Keratinocyte (primary cell): ENCODE data around the gene SETD1B. TPM values are rescaled to one million over a fixed set of nuclear protein-coding genes. Genes with fewer than 3 reads are reported as not detected.

Experiments used
- DNase-seq: peaks from one replicate; pipeline ENCODE4 v3.0.0-alpha.2; 2011; ENCODE audit warnings: low read depth, missing footprints, low spot score
- FAIRE-seq: peaks from 2 replicates; lab custom pipeline; 2011; peaks lifted over from hg19 to GRCh38; lab: Jason Lieb, UNC
- H2AFZ ChIP-seq: 2 replicates; pipeline ENCODE4 v1.6.0; 2012; ENCODE audit warnings: low read length, control low read depth, inconsistent platforms; ENCODE audit not compliant: control insufficient read depth
- H3K27ac ChIP-seq: 2 replicates; pipeline ENCODE4 v1.5.1; 2011; ENCODE audit warnings: low read length; ENCODE audit not compliant: control insufficient read depth, insufficient read depth
- H3K27me3 ChIP-seq: 3 replicates; pipeline ENCODE4 v1.6.0; 2011; ENCODE audit warnings: low read length; ENCODE audit not compliant: control insufficient read depth, insufficient read depth; ENCODE audit errors: extremely low read depth
- H3K36me3 ChIP-seq, 2 experiments: 2 replicates in 1 of 2; 3 replicates in 1 of 2; pipeline ENCODE4 v1.5.1; 2011; ENCODE audit warnings: low read length in 2 of 2, mild to moderate bottlenecking in 1 of 2; ENCODE audit not compliant: control insufficient read depth in 2 of 2, insufficient read depth in 2 of 2; ENCODE audit errors: extremely low read depth in 1 of 2
- H3K4me1 ChIP-seq: 3 replicates; pipeline ENCODE4 v1.5.1; 2011; ENCODE audit warnings: low read length; ENCODE audit not compliant: control insufficient read depth, insufficient read depth; ENCODE audit errors: extremely low read depth
- H3K4me2 ChIP-seq: 3 replicates; pipeline ENCODE4 v1.6.0; 2011; ENCODE audit warnings: low read depth, low read length; ENCODE audit not compliant: control insufficient read depth, insufficient read depth; ENCODE audit errors: extremely low read depth
- H3K4me3 ChIP-seq, 3 experiments: fragments of 200-600 bp in 1 of 3; sonication (generic) in 1 of 3; 2 replicates in 2 of 3; 3 replicates in 1 of 3; pipeline ENCODE4 v1.5.1; 2011 to 2016; ENCODE audit warnings: low read length in 3 of 3, mild to moderate bottlenecking in 3 of 3, control low read depth in 2 of 3, inconsistent platforms in 1 of 3, low read depth in 1 of 3, mixed read lengths in 1 of 3, mixed run types in 1 of 3, moderate library complexity in 1 of 3; ENCODE audit not compliant: control insufficient read depth in 2 of 3, insufficient read depth in 2 of 3; ENCODE audit errors: extremely low read depth in 1 of 3
- H3K79me2 ChIP-seq: 2 replicates; pipeline ENCODE4 v1.6.0; 2012; ENCODE audit warnings: low read length; ENCODE audit not compliant: control insufficient read depth, insufficient read depth
- H3K9ac ChIP-seq: 3 replicates; pipeline ENCODE4 v1.6.0; 2011; ENCODE audit warnings: low read length; ENCODE audit not compliant: control insufficient read depth, insufficient read depth; ENCODE audit errors: extremely low read depth
- H3K9me1 ChIP-seq: 3 replicates; pipeline ENCODE4 v1.6.0; 2011; ENCODE audit warnings: low read length; ENCODE audit not compliant: control insufficient read depth, insufficient read depth; ENCODE audit errors: extremely low read depth
- H3K9me3 ChIP-seq: 2 replicates; pipeline ENCODE4 v1.5.1; 2012; ENCODE audit warnings: low read depth, low read length; ENCODE audit not compliant: control insufficient read depth
- H4K20me1 ChIP-seq: 3 replicates; pipeline ENCODE4 v1.6.0; 2011; ENCODE audit warnings: low read length; ENCODE audit not compliant: control insufficient read depth, insufficient read depth; ENCODE audit errors: extremely low read depth
- CTCF ChIP-seq, 3 experiments: IDR thresholded peaks in 1 of 3; conservative IDR thresholded peaks in 1 of 3; optimal IDR thresholded peaks in 1 of 3; 2 replicates in 2 of 3; 3 replicates in 1 of 3; pipeline versions ENCODE3 to v1.5.1; 2011; ENCODE audit warnings: low read length in 3 of 3, mild to moderate bottlenecking in 3 of 3, moderate library complexity in 2 of 3, control low read depth in 1 of 3, inconsistent platforms in 1 of 3; ENCODE audit not compliant: insufficient read depth in 2 of 3; ENCODE audit errors: extremely low read depth in 1 of 3
- EZH2 ChIP-seq: IDR thresholded peaks from one replicate; pipeline ENCODE4 v1.6.1; 2012; ENCODE audit warnings: inconsistent platforms, mild to moderate bottlenecking, low read length, moderate library complexity
- dilution Hi-C: fragments of 300-500 bp; cut with MboI; formaldehyde crosslinking; loops from one replicate; pipeline ENCODE4 v1.7.0; 2020; ENCODE audit warnings: low sequenced_read_pairs; ENCODE audit not compliant: extremely low pct_ligation_motif_present
- polyA plus RNA-seq, 5 experiments: library from polyadenylated mRNA; depleted of rRNA in 3 of 5; stranded (reverse) in 3 of 5; stranded (forward) in 1 of 5; unstranded in 1 of 5; fragments of >200 nt; gene quantifications; 1 replicate in 1 of 5; 2 replicates in 3 of 5; 3 replicates in 1 of 5; pipeline versions ENCODE4 v1.2.1 to v1.2.3, GENCODE V29; 2011 to 2012; ENCODE audit warnings: missing spikeins in 2 of 5, low read depth in 1 of 5, low replicate concordance in 1 of 5

The SETD1B gene
- polyA plus RNA-seq, 1 donor (not counting 4 experiments of a cell fraction or from before 2014, with no cell fraction given), result 0.72 TPM

GRCh38 chr12:121857322-121858246 lies 53.8 kb downstream of the SETD1B start:
- H3K27me3 ChIP-seq, result no peaks in the 10 kb centered on the region
- dilution Hi-C loops, result no loop called here
- H2AFZ ChIP-seq, result no peak overlapping the region
- no peaks in the 10 kb centered on the region for H4K20me1 ChIP-seq
- no peak overlapping the region for H3K4me3 ChIP-seq
- no peak overlapping the region for H3K27ac ChIP-seq
- no peak for FAIRE-seq
- no peaks in the 10 kb centered on the region for H3K9me3 ChIP-seq
- H3K9ac ChIP-seq, result no peak overlapping the region
- H3K4me2 ChIP-seq, result no peak overlapping the region
- no peaks in the 10 kb centered on the region for H3K36me3 ChIP-seq
- DNase-seq, result no peak
- peaks cover 6% of the 10 kb centered on the region for H3K4me1 ChIP-seq
- H3K79me2 ChIP-seq, result no peaks in the 10 kb centered on the region
- H3K9me1 ChIP-seq, result no peaks in the 10 kb centered on the region
- no peak for TF ChIP-seq EZH2
- TF ChIP-seq CTCF (optimal IDR thresholded peaks at IDR 0.05 in 1 of 3, IDR thresholded peaks at IDR 0.05 in 1 of 3, conservative IDR thresholded peaks at IDR 0.05 in 1 of 3; ENCODE audit: extremely low read depth in 1 of 3, insufficient read depth in 2 of 3, low read length in 3 of 3), result no peak

- no peak overlapping the region for H3K4me2 ChIP-seq
- TF ChIP-seq CTCF (optimal IDR thresholded peaks at IDR 0.05 in 1 of 3, IDR thresholded peaks at IDR 0.05 in 1 of 3, conservative IDR thresholded peaks at IDR 0.05 in 1 of 3; ENCODE audit: extremely low read depth in 1 of 3, insufficient read depth in 2 of 3, low read length in 3 of 3) (no peak), EZH2 (no peak)
- H4K20me1 ChIP-seq, result no peaks in the 10 kb centered on the region
- no peaks in the 10 kb centered on the region for H3K27me3 ChIP-seq
- H3K4me3 ChIP-seq, result no peak overlapping the region
- H3K36me3 ChIP-seq, result no peaks in the 10 kb centered on the region
- H3K9ac ChIP-seq, result no peak overlapping the region
- DNase-seq (no peak), FAIRE-seq (no peak)
- dilution Hi-C loops, result no loop called here
- peaks cover 6% of the 10 kb centered on the region for H3K4me1 ChIP-seq
- no peaks in the 10 kb centered on the region for H3K9me1 ChIP-seq
- H3K27ac ChIP-seq, result no peak overlapping the region
- H3K79me2 ChIP-seq, result no peaks in the 10 kb centered on the region
- no peak overlapping the region for H2AFZ ChIP-seq
- no peaks in the 10 kb centered on the region for H3K9me3 ChIP-seq
Observed at GRCh38 chr12:121858318-121858661, 54.5 kb downstream of the SETD1B start.
